Measurements from ENCODE around the gene RNF166. TPM values are rescaled to one million over a fixed set of nuclear protein-coding genes. Genes with fewer than 3 reads are reported as not detected.
A peak's percentile ranks its signal among the peaks of the same experiment; 100 is the strongest.

The RNF166 gene
- polyA plus RNA-seq, 1 experiment: 6.8 TPM

GRCh38 chr16:88713568-88714419 lies 7.6 kb upstream of the RNF166 start:
- no peak for DNase-seq (ENCODE audit: low read depth, low spot score)
- Histone ChIP-seq H3K27me3 (ENCODE audit: control insufficient read depth, insufficient read depth, low read length) (no peaks in the 10 kb centered on the region), H3K4me3 (ENCODE audit: low read depth, low read length) (no peak overlapping the region), H3K27ac (ENCODE audit: low read depth, low read length) (peak overlapping the region; percentile 2), H3K9me3 (ENCODE audit: control insufficient read depth, insufficient read depth, low read length) (peaks cover 10% of the 10 kb centered on the region; the same call in 1 of the 2 replicates)
- ChIA-PET CTCF (no interaction called here), POLR2A (interaction anchor here (0.5 kb wide), 1 partner anchor 34 kb away, joined by 3 read pairs; no protein-coding TSS in a partner anchor)
- TF ChIP-seq, protein P1, sequence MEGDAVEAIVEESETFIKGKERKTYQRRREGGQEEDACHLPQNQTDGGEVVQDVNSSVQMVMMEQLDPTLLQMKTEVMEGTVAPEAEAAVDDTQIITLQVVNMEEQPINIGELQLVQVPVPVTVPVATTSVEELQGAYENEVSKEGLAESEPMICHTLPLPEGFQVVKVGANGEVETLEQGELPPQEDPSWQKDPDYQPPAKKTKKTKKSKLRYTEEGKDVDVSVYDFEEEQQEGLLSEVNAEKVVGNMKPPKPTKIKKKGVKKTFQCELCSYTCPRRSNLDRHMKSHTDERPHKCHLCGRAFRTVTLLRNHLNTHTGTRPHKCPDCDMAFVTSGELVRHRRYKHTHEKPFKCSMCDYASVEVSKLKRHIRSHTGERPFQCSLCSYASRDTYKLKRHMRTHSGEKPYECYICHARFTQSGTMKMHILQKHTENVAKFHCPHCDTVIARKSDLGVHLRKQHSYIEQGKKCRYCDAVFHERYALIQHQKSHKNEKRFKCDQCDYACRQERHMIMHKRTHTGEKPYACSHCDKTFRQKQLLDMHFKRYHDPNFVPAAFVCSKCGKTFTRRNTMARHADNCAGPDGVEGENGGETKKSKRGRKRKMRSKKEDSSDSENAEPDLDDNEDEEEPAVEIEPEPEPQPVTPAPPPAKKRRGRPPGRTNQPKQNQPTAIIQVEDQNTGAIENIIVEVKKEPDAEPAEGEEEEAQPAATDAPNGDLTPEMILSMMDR (IDR thresholded peaks at IDR 0.05; ENCODE audit: low read depth, low read length): no peak

DNA sequence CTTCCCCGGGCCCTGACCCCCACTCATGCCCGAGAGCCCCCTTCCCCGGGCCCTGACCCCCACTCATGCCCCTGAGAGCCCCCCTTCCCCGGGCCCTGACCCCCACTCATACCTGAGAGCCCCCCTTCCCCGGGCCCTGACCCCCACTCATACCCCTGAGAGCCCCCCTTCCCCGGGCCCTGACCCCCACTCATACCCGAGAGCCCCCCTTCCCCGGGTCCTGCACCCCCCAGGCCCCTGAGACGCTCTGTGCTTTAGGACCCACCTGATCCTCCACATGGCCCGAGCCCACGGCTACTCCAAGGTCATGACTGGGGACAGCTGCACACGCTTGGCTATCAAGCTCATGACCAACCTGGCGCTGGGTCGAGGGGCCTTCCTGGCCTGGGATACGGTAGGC lies 6.8 kb upstream of the RNF166 start:
- CTCF ChIA-PET: no interaction called here
- H3K27ac ChIP-seq (ENCODE audit: low read depth, low read length): no peak overlapping the region
- TF ChIP-seq, protein P1 (IDR thresholded peaks at IDR 0.05; ENCODE audit: low read depth, low read length): no peak

GRCh38 chr16:88712362-88712979 lies 6.3 kb upstream of the RNF166 start:
- CTCF ChIA-PET: no interaction called here
- no peak overlapping the region for H3K4me3 ChIP-seq (ENCODE audit: low read depth, low read length)
- TF ChIP-seq, protein P1 (IDR thresholded peaks at IDR 0.05; ENCODE audit: low read depth, low read length): no peak

More for the DNA sequence above, 6.8 kb upstream of the RNF166 start:
- POLR2A ChIA-PET: interaction anchor here (0.6 kb wide), 1 partner anchor 60 kb away, joined by 6 read pairs; no protein-coding TSS in a partner anchor
- H3K4me3 ChIP-seq (ENCODE audit: low read depth, low read length): no peak overlapping the region
- no peak for DNase-seq (ENCODE audit: low read depth, low spot score)
- no peaks in the 10 kb centered on the region for H3K27me3 ChIP-seq (ENCODE audit: control insufficient read depth, insufficient read depth, low read length)
- H3K9me3 ChIP-seq (ENCODE audit: control insufficient read depth, insufficient read depth, low read length): peaks cover 10% of the 10 kb centered on the region; the same call in 1 of the 2 replicates

GRCh38 chr16:88711750-88712340 lies 5.6 kb upstream of the RNF166 start:
- ChIA-PET CTCF (no interaction called here), POLR2A (no interaction called here)
- Histone ChIP-seq H3K4me3 (ENCODE audit: low read depth, low read length) (no peak overlapping the region), H3K9me3 (ENCODE audit: control insufficient read depth, insufficient read depth, low read length) (peaks cover 10% of the 10 kb centered on the region; the same call in 1 of the 2 replicates), H3K27me3 (ENCODE audit: control insufficient read depth, insufficient read depth, low read length) (no peaks in the 10 kb centered on the region), H3K27ac (ENCODE audit: low read depth, low read length) (no peak overlapping the region)
- no peak for DNase-seq (ENCODE audit: low read depth, low spot score)
- TF ChIP-seq, protein P1 (IDR thresholded peaks at IDR 0.05; ENCODE audit: low read depth, low read length): no peak

More at GRCh38 chr16:88712362-88712979, 6.3 kb upstream of the RNF166 start:
- Histone ChIP-seq H3K9me3 (ENCODE audit: control insufficient read depth, insufficient read depth, low read length) (peaks cover 10% of the 10 kb centered on the region; the same call in 1 of the 2 replicates), H3K27me3 (ENCODE audit: control insufficient read depth, insufficient read depth, low read length) (no peaks in the 10 kb centered on the region), H3K27ac (ENCODE audit: low read depth, low read length) (no peak overlapping the region)
- POLR2A ChIA-PET: interaction anchor here (0.6 kb wide), 1 partner anchor 60 kb away, joined by 6 read pairs; no protein-coding TSS in a partner anchor
- DNase-seq (ENCODE audit: low read depth, low spot score): no peak
